Cortex of kidney (tissue), 1 donor: ENCODE results near the gene STYK1.
"Not testable (repeated sequence)": the region's sequence is repeated elsewhere in the genome, so short reads cannot be mapped to it uniquely, and the experiment has no call there.

Experiments used
- DNase-seq: peaks from one replicate; lab custom pipeline; 2025; lab: John Stamatoyannopoulos, UW

The STYK1 gene

DNA sequence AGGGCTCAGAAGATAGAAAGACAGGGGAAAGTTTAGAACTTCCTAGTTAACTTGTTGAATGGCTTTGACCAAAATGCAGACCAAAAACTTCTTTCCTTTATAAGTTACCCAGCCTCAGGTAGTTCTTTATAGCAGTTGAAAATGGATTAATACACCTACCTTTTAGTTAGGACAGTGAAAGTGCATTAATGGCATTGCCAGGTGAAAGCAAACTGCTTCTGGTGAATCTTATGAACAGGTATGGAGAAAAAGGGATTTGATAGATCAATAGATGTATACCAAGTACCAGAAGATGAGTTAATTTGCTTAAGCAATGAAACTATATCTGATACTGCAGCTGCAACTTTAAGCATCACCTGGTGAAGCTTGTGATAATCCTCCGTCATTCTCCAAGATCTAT lies 14.2 kb upstream of the STYK1 start:
- DNase-seq = no peak

GRCh38 chr12:10672231-10672868 lies 1.5 kb downstream of the STYK1 start:
- no peak for DNase-seq

- no peak for DNase-seq
Observed at GRCh38 chr12:10669533-10669932, 4.3 kb downstream of the STYK1 start.

- DNase-seq = no peak
Observed at GRCh38 chr12:10668526-10668925, 5.3 kb downstream of the STYK1 start.

- DNase-seq = no peak
Observed at GRCh38 chr12:10667581-10667980, 6.3 kb downstream of the STYK1 start.

DNA sequence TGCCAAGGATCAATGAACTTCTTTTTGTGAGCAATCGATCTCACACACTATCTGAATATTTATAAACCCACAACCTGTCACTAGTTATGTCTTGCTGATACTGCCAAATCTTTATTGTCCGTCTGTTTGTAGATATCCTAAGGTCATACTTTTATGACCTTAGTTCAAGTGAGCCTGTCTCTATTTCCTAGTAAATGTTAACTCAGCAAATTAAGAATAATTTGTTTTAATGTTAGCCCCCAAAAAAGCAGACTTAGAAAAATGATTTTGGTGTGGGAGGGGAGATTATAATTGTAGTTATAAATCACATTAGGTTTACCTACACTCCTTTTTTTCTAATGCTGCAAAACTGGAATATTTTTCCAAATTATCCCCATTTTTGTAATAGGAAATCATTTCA lies 9.4 kb downstream of the STYK1 start:
- no peak for DNase-seq

- DNase-seq = no peak
Observed at GRCh38 chr12:10663869-10664268, 10.0 kb downstream of the STYK1 start.

DNA sequence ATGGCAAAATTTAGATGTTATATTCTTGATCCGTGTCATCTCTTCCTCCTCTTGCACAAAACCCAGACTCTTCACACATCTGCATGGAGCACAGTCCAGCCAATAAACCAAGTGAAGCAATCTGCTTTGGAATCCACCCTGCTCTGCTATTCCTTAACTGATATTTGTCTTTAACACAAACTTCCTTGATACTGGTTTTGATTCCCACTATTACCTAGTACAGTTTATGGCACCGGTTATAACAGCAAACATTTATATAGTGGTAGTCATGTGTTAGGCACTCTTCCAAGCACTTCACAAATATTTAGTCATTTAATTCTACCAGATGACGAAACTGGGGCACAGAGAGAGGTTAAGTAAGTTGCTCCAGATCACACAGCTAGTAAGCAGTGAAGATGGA lies 12.5 kb downstream of the STYK1 start:
- DNase-seq = no peak

DNA sequence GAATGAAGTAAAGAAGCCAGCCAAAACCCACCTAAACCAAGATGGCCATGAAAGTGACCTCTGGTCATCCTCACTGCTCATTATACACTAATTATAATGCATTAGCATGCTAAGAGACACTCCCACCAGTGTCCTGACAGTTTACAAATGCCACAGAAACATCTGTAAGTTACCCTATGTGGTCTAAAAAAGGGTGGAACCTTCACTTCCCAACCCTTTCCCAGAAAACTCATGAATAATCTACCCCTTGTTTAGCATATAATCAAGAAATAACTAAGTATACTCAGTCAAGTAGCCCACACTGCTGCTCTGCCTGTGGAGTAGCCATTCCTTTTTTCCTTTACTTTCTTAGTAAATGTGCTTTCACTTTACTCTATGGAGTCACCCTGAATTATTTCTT lies 19.8 kb downstream of the STYK1 start:
- DNase-seq = no peak

DNA sequence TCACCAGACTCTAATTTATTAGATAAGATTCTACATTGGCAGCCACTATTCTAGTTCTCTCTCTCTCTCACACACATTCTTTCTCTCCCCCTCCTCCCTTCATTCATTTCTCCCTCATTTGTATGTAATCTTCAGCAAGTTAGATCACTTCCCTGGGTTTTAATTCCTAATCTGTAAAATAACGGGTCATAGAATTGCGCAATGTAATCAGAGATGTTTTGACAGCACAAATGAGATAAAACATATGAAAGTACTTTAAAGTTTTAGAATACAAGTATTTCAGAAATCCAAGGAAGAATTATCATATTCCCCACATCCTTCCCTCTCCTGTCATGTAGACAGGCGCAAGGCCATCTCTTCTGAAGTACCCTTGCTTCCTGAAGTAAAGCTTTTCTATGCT lies 21.7 kb downstream of the STYK1 start:
- DNase-seq = no peak

DNA sequence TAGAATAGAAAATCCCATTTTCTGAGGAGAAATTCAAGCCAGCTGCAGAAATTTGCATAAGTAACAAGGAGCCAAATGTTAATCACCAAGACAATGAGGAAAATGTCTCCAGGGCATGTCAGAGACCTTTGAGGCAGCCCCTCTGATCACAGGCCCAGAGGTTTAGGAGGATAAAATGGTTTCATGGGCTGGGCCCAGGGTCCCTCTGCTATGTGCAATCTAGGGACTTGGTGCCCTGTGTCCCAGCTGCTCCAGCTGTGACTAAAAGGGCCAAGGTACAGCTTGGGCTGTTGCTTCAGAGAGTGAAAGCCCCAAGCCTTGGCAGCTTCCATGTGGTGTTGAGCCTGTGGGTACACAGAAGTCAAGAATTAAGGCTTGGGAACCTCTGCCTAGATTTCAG lies 27.3 kb downstream of the STYK1 start:
- DNase-seq = not testable (repeated sequence)

DNA sequence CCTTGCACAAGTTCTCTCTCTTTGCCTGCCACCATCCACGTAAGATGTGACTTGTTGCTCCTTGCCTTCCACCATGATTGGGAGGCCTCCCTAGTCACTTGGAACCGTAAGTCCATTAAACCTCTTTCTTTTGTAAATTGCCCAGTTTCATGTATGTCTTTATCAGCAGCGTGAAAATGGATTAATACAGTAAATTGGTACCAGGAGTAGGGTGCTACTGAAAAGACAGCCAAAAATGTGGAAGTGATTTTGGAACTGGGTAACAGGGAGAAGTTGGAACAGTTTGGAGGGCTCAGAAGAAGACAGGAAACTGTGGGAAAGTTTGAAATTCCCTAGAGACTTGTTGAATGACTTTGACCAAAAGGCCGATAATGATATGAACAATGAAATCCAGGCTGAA lies 27.9 kb downstream of the STYK1 start:
- DNase-seq = no peak

- no peak for DNase-seq
Observed at GRCh38 chr12:10641735-10642500, 31.9 kb downstream of the STYK1 start.

DNA sequence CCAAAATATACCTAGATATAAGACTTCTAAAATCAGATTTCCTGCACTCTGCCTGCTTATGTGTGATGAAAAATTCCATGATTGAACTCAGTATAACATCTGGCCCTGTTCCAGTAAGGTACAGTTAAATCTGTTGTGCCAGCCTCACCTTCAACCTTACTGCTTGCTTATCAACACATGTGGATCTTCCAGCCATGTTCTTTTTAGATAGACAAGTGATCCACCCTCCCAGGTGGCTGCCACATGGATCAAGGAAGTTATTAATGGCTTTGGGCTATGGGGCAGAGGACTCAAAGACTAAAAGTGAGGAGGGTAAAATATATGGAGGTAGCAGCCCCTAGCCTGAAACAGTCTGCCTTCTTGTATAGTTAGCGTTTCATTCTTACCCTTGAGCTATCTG lies 35.1 kb downstream of the STYK1 start:
- DNase-seq = no peak

GRCh38 chr12:10636611-10637010 lies 37.2 kb downstream of the STYK1 start:
- no peak for DNase-seq

GRCh38 chr12:10636124-10636523 lies 37.7 kb downstream of the STYK1 start:
- no peak for DNase-seq

GRCh38 chr12:10635306-10635705 lies 38.5 kb downstream of the STYK1 start:
- no peak for DNase-seq

DNA sequence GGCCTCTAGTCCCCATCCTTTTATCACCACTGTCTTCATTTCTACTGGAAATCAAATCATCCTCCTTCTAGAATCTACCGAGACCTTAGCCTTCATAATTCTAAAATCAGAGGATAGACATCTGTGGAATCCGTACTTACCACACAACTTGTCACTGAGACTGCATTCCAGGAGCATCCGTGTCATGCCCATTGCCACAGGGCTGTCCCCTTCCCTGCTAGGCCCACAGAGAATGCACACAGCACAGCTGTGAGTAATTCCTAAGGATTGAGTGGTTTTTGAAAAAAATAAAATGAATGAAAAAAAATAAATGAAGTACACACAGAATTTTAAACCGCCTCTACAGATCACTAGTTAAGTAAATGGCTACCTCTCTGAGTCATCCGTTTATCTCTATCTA lies 39.4 kb downstream of the STYK1 start:
- no peak for DNase-seq

GRCh38 chr12:10633541-10633940 lies 40.3 kb downstream of the STYK1 start:
- DNase-seq = no peak

DNA sequence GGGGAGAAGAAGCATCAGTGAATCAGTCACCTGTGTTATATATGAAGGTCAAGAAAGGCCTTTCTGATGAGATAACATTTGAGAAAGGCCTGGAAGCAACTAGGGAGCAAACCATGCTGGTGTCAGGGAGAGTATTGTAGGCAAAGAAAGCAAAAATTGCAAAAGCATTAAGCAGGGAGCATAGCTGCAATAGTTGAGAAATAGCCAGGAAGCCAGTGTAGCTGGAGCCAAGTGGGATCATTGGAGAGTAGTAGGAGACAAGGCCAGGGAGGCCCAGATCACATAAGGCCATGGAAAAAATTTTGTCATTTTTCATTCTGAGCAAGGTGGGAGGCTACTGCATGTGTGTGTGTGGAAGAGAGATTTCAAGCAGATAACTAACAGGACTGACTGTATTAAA lies 41.6 kb downstream of the STYK1 start:
- DNase-seq = no peak

DNA sequence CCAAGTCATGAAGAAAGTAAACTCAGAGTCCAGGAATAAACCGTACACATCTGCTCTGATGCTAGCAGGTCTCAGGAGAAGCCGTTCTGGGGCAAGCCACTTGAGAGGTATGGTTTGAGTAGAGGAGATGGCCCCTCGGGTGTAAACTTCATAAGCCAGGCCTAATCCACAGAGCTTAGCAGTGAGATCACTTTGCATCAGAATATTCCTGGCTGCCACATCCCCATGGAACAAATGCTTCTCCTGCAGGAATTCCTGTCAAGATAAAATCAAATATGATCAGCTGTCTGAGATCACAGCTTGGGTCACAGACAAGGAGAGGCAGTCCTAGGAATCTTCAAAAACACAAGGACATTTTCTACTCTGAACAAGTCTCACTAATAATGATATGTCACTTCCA lies 49.2 kb downstream of the STYK1 start:
- DNase-seq = no peak

GRCh38 chr12:10623131-10623530 lies 50.7 kb downstream of the STYK1 start:
- no peak for DNase-seq

GRCh38 chr12:10621278-10621677 lies 52.6 kb downstream of the STYK1 start:
- no peak for DNase-seq
